Measurements from ENCODE around the gene CHODL.

DNA sequence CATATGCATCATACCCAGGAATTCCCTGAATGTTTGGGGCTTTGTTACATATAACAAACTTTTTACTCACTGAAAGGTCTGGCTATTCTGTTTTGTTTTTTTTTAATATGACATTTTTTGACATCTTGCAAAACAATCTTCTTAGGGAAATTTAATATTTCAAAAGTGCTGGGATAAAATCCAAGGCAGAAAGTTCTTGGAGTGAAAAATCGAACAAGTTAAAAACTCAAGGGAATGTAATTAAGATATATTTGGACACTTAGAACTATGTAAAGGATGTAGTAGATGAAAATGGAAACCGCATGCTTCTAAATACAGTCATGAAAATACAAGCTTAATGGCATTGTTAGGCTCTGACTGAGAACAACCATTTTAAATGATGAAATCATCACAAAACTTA lies 8.6 kb downstream of the CHODL start:
- TF ChIP-seq POLR2A (IDR thresholded peaks at IDR 0.05; ENCODE audit: low read depth, low read length) (no peak), POLR2AphosphoS5 (IDR thresholded peaks at IDR 0.05; ENCODE audit: low read depth, low read length) (no peak)
